ENCODE data around the gene STYXL2.

The STYXL2 gene

DNA sequence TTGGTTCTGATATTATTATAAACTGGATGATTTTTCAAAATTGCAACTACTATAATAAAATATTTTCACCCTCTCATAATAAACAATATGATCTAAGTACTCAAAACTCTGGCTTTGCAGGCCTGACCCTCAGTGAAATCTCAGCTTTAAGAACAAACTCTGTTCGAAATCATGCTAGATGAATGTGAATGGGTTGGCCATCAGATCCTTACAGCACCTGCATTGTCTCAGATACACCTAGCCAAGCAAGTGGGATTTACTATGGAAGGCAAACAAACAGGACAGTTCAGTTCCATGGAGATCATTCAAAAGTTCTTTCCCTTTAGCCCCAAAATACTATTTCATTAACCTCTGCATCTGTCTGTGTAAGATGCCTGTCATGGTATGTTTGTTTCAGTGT, 44.8 kb downstream of the STYXL2 start:
- no peaks in the 10 kb centered on the region for H3K79me2 ChIP-seq (ENCODE audit: insufficient read depth, low read depth)
- no peaks in the 10 kb centered on the region for H3K36me3 ChIP-seq (ENCODE audit: insufficient read depth)
- H3K4me3 ChIP-seq (IDR thresholded peaks at IDR 0.05; ENCODE audit: insufficient read depth, low read depth, low read length) = no peak overlapping the region
- H3K27ac ChIP-seq = no peak overlapping the region
- no peak overlapping the region for H3K4me2 ChIP-seq
- no peaks in the 10 kb centered on the region for H3K27me3 ChIP-seq (ENCODE audit: insufficient read depth, low read depth)
- H3K4me1 ChIP-seq (ENCODE audit: low read depth, poor library complexity, severe bottlenecking) = no peaks in the 10 kb centered on the region
- H4K20me1 ChIP-seq (ENCODE audit: insufficient read depth) = no peaks in the 10 kb centered on the region
- H3K9ac ChIP-seq = no peak overlapping the region
- TF ChIP-seq, protein P1, sequence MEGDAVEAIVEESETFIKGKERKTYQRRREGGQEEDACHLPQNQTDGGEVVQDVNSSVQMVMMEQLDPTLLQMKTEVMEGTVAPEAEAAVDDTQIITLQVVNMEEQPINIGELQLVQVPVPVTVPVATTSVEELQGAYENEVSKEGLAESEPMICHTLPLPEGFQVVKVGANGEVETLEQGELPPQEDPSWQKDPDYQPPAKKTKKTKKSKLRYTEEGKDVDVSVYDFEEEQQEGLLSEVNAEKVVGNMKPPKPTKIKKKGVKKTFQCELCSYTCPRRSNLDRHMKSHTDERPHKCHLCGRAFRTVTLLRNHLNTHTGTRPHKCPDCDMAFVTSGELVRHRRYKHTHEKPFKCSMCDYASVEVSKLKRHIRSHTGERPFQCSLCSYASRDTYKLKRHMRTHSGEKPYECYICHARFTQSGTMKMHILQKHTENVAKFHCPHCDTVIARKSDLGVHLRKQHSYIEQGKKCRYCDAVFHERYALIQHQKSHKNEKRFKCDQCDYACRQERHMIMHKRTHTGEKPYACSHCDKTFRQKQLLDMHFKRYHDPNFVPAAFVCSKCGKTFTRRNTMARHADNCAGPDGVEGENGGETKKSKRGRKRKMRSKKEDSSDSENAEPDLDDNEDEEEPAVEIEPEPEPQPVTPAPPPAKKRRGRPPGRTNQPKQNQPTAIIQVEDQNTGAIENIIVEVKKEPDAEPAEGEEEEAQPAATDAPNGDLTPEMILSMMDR (conservative IDR thresholded peaks at IDR 0.05; ENCODE audit: low read depth, low read length) = no peak
- H2AFZ ChIP-seq (ENCODE audit: low read depth) = no peak overlapping the region

DNA sequence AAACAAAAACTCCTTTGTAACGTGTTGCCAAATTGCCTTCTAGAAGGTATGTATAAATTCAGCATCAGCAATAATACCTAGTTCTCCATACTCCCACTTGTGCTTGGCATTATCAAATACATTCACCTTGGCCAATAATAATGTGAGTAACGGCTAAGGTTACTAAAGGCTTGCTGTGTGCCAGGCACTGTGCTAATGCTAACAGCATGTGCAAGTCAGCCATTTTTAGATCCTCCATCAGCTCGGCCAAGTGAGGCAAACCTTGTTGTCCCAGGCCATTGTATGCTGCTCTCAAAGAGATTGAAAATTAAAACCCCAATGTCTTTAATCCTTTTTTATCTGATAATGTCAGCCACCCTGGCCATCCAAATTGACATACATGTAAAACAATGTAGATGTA, 48.1 kb downstream of the STYXL2 start:
- H4K20me1 ChIP-seq (ENCODE audit: insufficient read depth) = no peaks in the 10 kb centered on the region
- H3K4me1 ChIP-seq (ENCODE audit: low read depth, poor library complexity, severe bottlenecking) = no peaks in the 10 kb centered on the region
- no peak overlapping the region for H3K4me3 ChIP-seq (IDR thresholded peaks at IDR 0.05; ENCODE audit: insufficient read depth, low read depth, low read length)
- H3K27ac ChIP-seq = no peak overlapping the region
- H3K4me2 ChIP-seq = no peak overlapping the region
- no peaks in the 10 kb centered on the region for H3K36me3 ChIP-seq (ENCODE audit: insufficient read depth)
- no peaks in the 10 kb centered on the region for H3K79me2 ChIP-seq (ENCODE audit: insufficient read depth, low read depth)
- TF ChIP-seq, protein P1 (conservative IDR thresholded peaks at IDR 0.05; ENCODE audit: low read depth, low read length) = no peak
- no peak overlapping the region for H2AFZ ChIP-seq (ENCODE audit: low read depth)
- H3K9ac ChIP-seq = no peak overlapping the region
- no peaks in the 10 kb centered on the region for H3K27me3 ChIP-seq (ENCODE audit: insufficient read depth, low read depth)

Data from KMS-11 (cell line).